Astrocyte (in vitro differentiated cells and primary cell): ENCODE measurements around the gene MEN1.

ENCODE experiments used
- CTCF ChIP-seq: IDR thresholded peaks from 2 replicates; pipeline ENCODE4 v1.5.1; 2011; ENCODE audit warnings: low read depth, mild to moderate bottlenecking, inconsistent platforms, low read length, moderate library complexity; ENCODE audit not compliant: insufficient read depth
- EZH2 ChIP-seq: IDR thresholded peaks from 2 replicates; pipeline ENCODE4 v1.6.1; 2012; ENCODE audit warnings: mild to moderate bottlenecking, low read length, inconsistent platforms; ENCODE audit not compliant: insufficient read depth

- TF ChIP-seq CTCF (no peak), EZH2 (no peak)
Observed at GRCh38 chr11:64857485-64857884, 47.1 kb upstream of the MEN1 start.
